HG02970 (cell line): ENCODE measurements around the gene FRMD1.
"Not testable (repeated sequence)": the region's sequence is repeated elsewhere in the genome, so short reads cannot be mapped to it uniquely, and the experiment has no call there.

Experiments used
- ATAC-seq: cut with Tn5 transposase; IDR thresholded peaks from one replicate; pipeline ENCODE4 v1.9.1; 2021; ENCODE audit warnings: mild to moderate bottlenecking, moderate library complexity, moderate number of reproducible peaks; ENCODE audit not compliant: unreplicated experiment, low FRiP score

FRMD1 gene

GRCh38 chr6:168081858-168082546 lies 3.0 kb upstream of the FRMD1 start:
- no peak for ATAC-seq

- no peak for ATAC-seq
Observed at GRCh38 chr6:168080393-168081077, 1.5 kb upstream of the FRMD1 start.

GRCh38 chr6:168078175-168078942 lies 653 bp downstream of the FRMD1 start:
- no peak for ATAC-seq

- not testable (repeated sequence) for ATAC-seq
Observed at GRCh38 chr6:168077401-168077800, 1.6 kb downstream of the FRMD1 start.

GRCh38 chr6:168075787-168076202 lies 3.2 kb downstream of the FRMD1 start:
- ATAC-seq = no peak

GRCh38 chr6:168075216-168075615 lies 3.8 kb downstream of the FRMD1 start:
- no peak for ATAC-seq

- ATAC-seq = no peak
Observed at GRCh38 chr6:168073937-168074730, 4.9 kb downstream of the FRMD1 start.

GRCh38 chr6:168072730-168073129 lies 6.3 kb downstream of the FRMD1 start:
- no peak for ATAC-seq

- ATAC-seq = no peak
Observed at GRCh38 chr6:168072261-168072660, 6.8 kb downstream of the FRMD1 start.

- ATAC-seq = no peak
Observed at GRCh38 chr6:168071620-168072019, 7.4 kb downstream of the FRMD1 start.

- no peak for ATAC-seq
Observed at GRCh38 chr6:168070804-168071203, 8.2 kb downstream of the FRMD1 start.

GRCh38 chr6:168067081-168067759 lies 11.8 kb downstream of the FRMD1 start:
- ATAC-seq = no peak

GRCh38 chr6:168064226-168064807 lies 14.7 kb downstream of the FRMD1 start:
- ATAC-seq = no peak

GRCh38 chr6:168063431-168063830 lies 15.6 kb downstream of the FRMD1 start:
- ATAC-seq = no peak

GRCh38 chr6:168062346-168063289 lies 16.4 kb downstream of the FRMD1 start:
- ATAC-seq = no peak

- no peak for ATAC-seq
Observed at GRCh38 chr6:168061269-168062210, 17.5 kb downstream of the FRMD1 start.

- ATAC-seq = no peak
Observed at GRCh38 chr6:168060521-168060931, 18.5 kb downstream of the FRMD1 start.
